Measurements from ENCODE around the gene RASA1.

RASA1 gene

GRCh38 chr5:87438231-87438630 is 170.5 kb downstream of the RASA1 start:
- Histone ChIP-seq H3K4me3 (ENCODE audit: low read length in 2 of 2) (no peak overlapping the region), H3K36me3 (ENCODE audit: control insufficient read depth in 2 of 2, insufficient read depth in 2 of 2, low read length in 2 of 2) (no peaks in the 10 kb centered on the region), H3K27me3 (ENCODE audit: control insufficient read depth in 1 of 2, insufficient read depth in 2 of 2, low read length in 2 of 2) (no peaks in the 10 kb centered on the region), H3K9ac (ENCODE audit: low read length in 2 of 2) (no peak overlapping the region), H3K4me1 (ENCODE audit: control insufficient read depth, insufficient read depth, low read length) (no peaks in the 10 kb centered on the region), H3K27ac (ENCODE audit: low read length) (no peak overlapping the region), H3K9me3 (ENCODE audit: control insufficient read depth in 2 of 2, low read length in 2 of 2) (no peaks in the 10 kb centered on the region)
